ENCODE measurements around the gene ZNF532.
A peak's percentile ranks its signal among the peaks of the same experiment; 100 is the strongest.

The ZNF532 gene

DNA sequence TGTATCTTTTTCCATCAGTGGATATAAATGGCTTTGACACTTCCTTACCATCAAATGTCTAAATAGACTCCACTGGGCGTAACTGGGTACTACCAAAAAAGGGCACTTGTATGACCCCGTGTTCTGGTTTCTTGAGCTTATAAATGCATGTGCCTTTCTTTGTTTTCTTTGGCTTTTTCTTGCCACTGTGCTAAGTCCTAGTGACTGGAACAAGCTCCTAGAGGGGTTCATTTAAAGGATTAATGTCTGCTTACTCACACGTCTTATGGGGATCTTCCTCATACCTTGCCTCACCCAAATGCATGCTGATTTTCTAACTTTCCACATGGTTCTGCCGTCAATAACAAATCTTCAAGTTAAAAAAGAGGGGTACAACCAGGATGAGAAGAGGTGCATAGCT is 19.8 kb upstream of the ZNF532 start:
- no CpG with 5 or more reads among the region's 4 CpGs for WGBS (ENCODE audit: extremely low coverage, insufficient coverage, low lambda C conversion rate)
- Histone ChIP-seq H3K4me3 (ENCODE audit: low read length) (no peak overlapping the region), H3K4ac (ENCODE audit: low read depth, low read length) (no peak overlapping the region), H2BK5ac (ENCODE audit: low read length) (no peak overlapping the region), H4K5ac (ENCODE audit: low read length) (no peak overlapping the region), H3K23ac (ENCODE audit: low read length) (no peak overlapping the region), H3K27ac (ENCODE audit: low read depth, low read length) (no peak overlapping the region), H3K79me2 (ENCODE audit: control insufficient read depth, insufficient read depth, low read length) (no peaks in the 10 kb centered on the region), H3K27me3 (ENCODE audit: insufficient read depth, low read length, poor library complexity) (no peaks in the 10 kb centered on the region), H2AK5ac (ENCODE audit: low read length) (no peak overlapping the region), H3K79me1 (ENCODE audit: low read length) (no peaks in the 10 kb centered on the region), H2BK15ac (replicated peaks; ENCODE audit: low read depth) (peak overlapping the region; percentile 62), H3K4me2 (ENCODE audit: low read length) (no peak overlapping the region), H3K4me1 (ENCODE audit: control insufficient read depth, low read depth, low read length) (peaks cover 12% of the 10 kb centered on the region), H3K9ac (ENCODE audit: low read length) (no peak overlapping the region), H3K56ac (ENCODE audit: low read length) (peak overlapping the region; percentile 12), H3K18ac (ENCODE audit: low read length) (peak overlapping the region; percentile 75), H4K8ac (ENCODE audit: low read depth, low read length) (no peak overlapping the region), H2BK120ac (ENCODE audit: low read depth, low read length) (peak overlapping the region; percentile 3), H3K36me3 (ENCODE audit: control insufficient read depth, insufficient read depth, low read length) (no peaks in the 10 kb centered on the region)
- DNase-seq, result no peak

DNA sequence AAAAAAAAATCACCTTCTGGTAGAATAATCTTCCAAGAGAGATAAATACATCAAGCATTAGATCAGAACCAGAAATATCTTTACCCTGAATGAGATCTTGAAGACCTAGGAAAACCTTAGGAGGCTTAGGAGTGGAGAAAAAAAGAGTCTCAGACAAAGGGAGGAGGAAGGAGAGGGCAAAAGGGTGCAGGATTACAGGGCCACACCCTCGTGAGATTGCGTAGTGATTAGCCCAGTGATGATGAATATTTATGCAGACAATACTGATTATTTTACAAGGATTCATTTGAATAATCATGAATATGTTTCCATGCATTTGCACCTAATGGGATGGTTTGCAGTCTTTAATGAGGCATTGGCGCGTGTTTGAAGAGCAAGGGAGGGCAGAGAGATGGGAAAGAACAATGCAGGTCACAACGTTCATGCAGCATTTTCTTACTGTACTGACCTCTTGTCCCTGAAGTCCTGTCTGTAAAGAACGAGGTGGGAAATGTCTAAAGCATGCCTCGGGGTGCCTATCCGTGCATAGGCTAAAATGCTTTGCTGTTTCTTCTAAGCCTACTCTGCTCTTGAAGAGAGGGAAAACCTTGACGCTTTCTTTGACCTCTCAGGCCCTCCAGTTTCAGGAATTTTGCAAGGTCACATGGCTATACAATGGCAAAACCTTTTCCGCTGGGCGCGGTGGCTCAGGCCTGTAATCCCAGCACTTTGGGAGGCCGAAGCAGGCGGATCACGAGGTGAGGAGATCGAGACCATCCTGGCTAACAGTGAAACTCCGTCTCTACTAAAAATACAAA is 18.6 kb upstream of the ZNF532 start:
- H3K4me3 ChIP-seq (ENCODE audit: low read length), result no peak overlapping the region
- H4K5ac ChIP-seq (ENCODE audit: low read length), result no peak overlapping the region
- H2AK5ac ChIP-seq (ENCODE audit: low read length), result peak overlapping the region; percentile 35
- peak overlapping the region; percentile 36 for H2BK5ac ChIP-seq (ENCODE audit: low read length)
- peak overlapping the region; percentile 55 for H3K27ac ChIP-seq (ENCODE audit: low read depth, low read length)
- no peak overlapping the region for H3K23ac ChIP-seq (ENCODE audit: low read length)
- no peaks in the 10 kb centered on the region for H3K27me3 ChIP-seq (ENCODE audit: insufficient read depth, low read length, poor library complexity)
- H3K36me3 ChIP-seq (ENCODE audit: control insufficient read depth, insufficient read depth, low read length), result no peaks in the 10 kb centered on the region
- no peak overlapping the region for H2BK120ac ChIP-seq (ENCODE audit: low read depth, low read length)
- no peak overlapping the region for H3K4me2 ChIP-seq (ENCODE audit: low read length)
- H2BK15ac ChIP-seq (replicated peaks; ENCODE audit: low read depth), result no peak overlapping the region
- no peak for DNase-seq
- no CpG with 5 or more reads among the region's 17 CpGs for WGBS (ENCODE audit: extremely low coverage, insufficient coverage, low lambda C conversion rate)
- H3K4me1 ChIP-seq (ENCODE audit: control insufficient read depth, low read depth, low read length), result peaks cover 15% of the 10 kb centered on the region
- H3K9ac ChIP-seq (ENCODE audit: low read length), result no peak overlapping the region
- H4K8ac ChIP-seq (ENCODE audit: low read depth, low read length), result no peak overlapping the region
- peak overlapping the region; percentile 79 for H3K4ac ChIP-seq (ENCODE audit: low read depth, low read length)
- H3K56ac ChIP-seq (ENCODE audit: low read length), result peak overlapping the region; percentile 52
- H3K18ac ChIP-seq (ENCODE audit: low read length), result peak overlapping the region; percentile 19
- H3K79me1 ChIP-seq (ENCODE audit: low read length), result no peaks in the 10 kb centered on the region
- no peaks in the 10 kb centered on the region for H3K79me2 ChIP-seq (ENCODE audit: control insufficient read depth, insufficient read depth, low read length)

DNA sequence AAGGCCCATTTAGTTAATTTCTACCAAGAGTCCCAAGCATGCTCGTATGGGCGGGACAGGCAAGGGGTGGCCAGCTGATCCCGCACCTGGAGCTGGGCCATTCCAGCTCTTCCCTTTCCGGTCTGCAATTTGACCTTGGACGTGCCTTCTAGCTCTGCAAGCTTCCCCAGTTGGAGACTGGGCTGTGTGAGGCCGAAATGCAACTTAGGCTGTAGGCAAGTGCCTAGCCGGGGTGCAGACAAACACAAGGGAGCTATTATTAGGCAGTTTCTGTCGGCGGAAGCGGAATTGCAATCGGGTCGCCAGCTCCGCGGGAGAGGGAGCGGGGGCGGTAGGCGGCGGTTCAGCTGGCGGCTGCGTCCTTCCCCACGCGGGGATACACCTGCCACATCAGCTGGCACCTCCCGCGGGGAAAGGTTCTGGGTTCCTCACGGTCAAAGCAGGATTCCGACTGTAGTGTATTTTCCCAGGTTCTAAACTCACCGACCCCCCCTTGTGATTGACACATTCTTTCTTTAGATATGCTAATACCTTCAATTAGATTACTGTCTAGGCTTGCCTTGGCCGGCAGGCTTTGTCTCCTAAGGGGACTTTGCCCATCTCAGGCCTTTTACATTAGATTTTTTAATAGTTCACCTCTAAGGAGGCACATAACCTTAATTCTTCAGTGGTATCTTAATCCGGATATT is 17.1 kb upstream of the ZNF532 start:
- Histone ChIP-seq H3K4me1 (ENCODE audit: control insufficient read depth, low read depth, low read length) (peaks cover 20% of the 10 kb centered on the region), H3K4me2 (ENCODE audit: low read length) (peak overlapping the region; percentile 3), H3K23ac (ENCODE audit: low read length) (no peak overlapping the region), H3K9ac (ENCODE audit: low read length) (peak overlapping the region; percentile 14), H2BK120ac (ENCODE audit: low read depth, low read length) (peak overlapping the region; percentile 99), H3K36me3 (ENCODE audit: control insufficient read depth, insufficient read depth, low read length) (no peaks in the 10 kb centered on the region), H4K5ac (ENCODE audit: low read length) (no peak overlapping the region), H3K56ac (ENCODE audit: low read length) (peak overlapping the region; percentile 90), H3K79me2 (ENCODE audit: control insufficient read depth, insufficient read depth, low read length) (no peaks in the 10 kb centered on the region), H2BK15ac (replicated peaks; ENCODE audit: low read depth) (no peak overlapping the region), H2AK5ac (ENCODE audit: low read length) (no peak overlapping the region), H4K8ac (ENCODE audit: low read depth, low read length) (peak overlapping the region; percentile 16), H2BK5ac (ENCODE audit: low read length) (peak overlapping the region; percentile 85), H3K4ac (ENCODE audit: low read depth, low read length) (peak overlapping the region; percentile 96), H3K79me1 (ENCODE audit: low read length) (no peaks in the 10 kb centered on the region), H3K18ac (ENCODE audit: low read length) (peak overlapping the region; percentile 97), H3K4me3 (ENCODE audit: low read length) (no peak overlapping the region), H3K27me3 (ENCODE audit: insufficient read depth, low read length, poor library complexity) (no peaks in the 10 kb centered on the region), H3K27ac (ENCODE audit: low read depth, low read length) (peak overlapping the region; percentile 97)
- WGBS (ENCODE audit: extremely low coverage, insufficient coverage, low lambda C conversion rate), result no CpG with 5 or more reads among the region's 29 CpGs
- peak; percentile 99 for DNase-seq

GRCh38 chr18:58848685-58849084 is 16.0 kb upstream of the ZNF532 start:
- no peaks in the 10 kb centered on the region for H3K79me2 ChIP-seq (ENCODE audit: control insufficient read depth, insufficient read depth, low read length)
- no peaks in the 10 kb centered on the region for H3K79me1 ChIP-seq (ENCODE audit: low read length)
- peak overlapping the region; percentile 96 for H2AK5ac ChIP-seq (ENCODE audit: low read length)
- H3K36me3 ChIP-seq (ENCODE audit: control insufficient read depth, insufficient read depth, low read length), result no peaks in the 10 kb centered on the region
- peak; percentile 96 for DNase-seq
- peaks cover 18% of the 10 kb centered on the region for H3K4me1 ChIP-seq (ENCODE audit: control insufficient read depth, low read depth, low read length)
- peak overlapping the region; percentile 96 for H3K4ac ChIP-seq (ENCODE audit: low read depth, low read length)
- H2BK15ac ChIP-seq (replicated peaks; ENCODE audit: low read depth), result peak overlapping the region; percentile 85
- H3K4me3 ChIP-seq (ENCODE audit: low read length), result no peak overlapping the region
- no peak overlapping the region for H3K4me2 ChIP-seq (ENCODE audit: low read length)
- no peak overlapping the region for H3K23ac ChIP-seq (ENCODE audit: low read length)
- H3K27ac ChIP-seq (ENCODE audit: low read depth, low read length), result peak overlapping the region; percentile 97
- peak overlapping the region; percentile 33 for H4K5ac ChIP-seq (ENCODE audit: low read length)
- H2BK120ac ChIP-seq (ENCODE audit: low read depth, low read length), result peak overlapping the region; percentile 99
- no peak overlapping the region for H3K9ac ChIP-seq (ENCODE audit: low read length)
- peak overlapping the region; percentile 97 for H2BK5ac ChIP-seq (ENCODE audit: low read length)
- H3K56ac ChIP-seq (ENCODE audit: low read length), result peak overlapping the region; percentile 75
- no peaks in the 10 kb centered on the region for H3K27me3 ChIP-seq (ENCODE audit: insufficient read depth, low read length, poor library complexity)
- peak overlapping the region; percentile 87 for H4K8ac ChIP-seq (ENCODE audit: low read depth, low read length)
- peak overlapping the region; percentile 97 for H3K18ac ChIP-seq (ENCODE audit: low read length)
- no CpG with 5 or more reads among the region's 3 CpGs for WGBS (ENCODE audit: extremely low coverage, insufficient coverage, low lambda C conversion rate)

DNA sequence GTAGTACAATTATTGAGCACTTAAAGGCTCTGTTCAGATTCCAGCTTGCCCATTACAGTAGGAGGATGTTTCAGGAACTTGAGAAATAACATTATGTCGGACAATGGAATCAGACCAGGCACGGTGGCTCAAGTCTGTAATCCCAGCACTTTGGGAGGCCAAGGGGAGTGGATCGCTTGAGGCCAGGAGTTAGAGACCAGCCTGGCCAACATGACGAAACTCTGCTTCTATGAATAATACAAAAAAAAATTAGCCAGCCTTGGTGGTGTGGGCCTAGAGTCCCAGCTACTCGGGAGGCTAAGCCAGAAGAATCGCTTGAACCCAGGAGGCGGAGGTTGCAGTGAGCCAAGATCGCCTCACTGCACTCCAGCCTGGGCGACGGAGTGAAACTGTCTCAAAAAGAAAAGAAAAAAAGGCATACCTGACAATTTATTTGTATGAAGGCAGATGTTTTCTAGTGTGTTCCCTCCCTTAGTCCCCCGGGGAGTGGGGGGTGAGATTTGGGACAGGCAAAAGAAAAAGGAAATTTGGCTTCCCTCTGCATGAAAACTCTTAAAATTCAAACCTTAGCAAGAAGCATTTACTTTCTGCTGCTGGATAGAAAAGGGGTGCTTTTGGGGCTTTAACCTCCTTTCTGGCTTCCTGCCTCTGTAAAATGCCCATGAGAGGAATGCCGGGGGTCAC is 13.7 kb upstream of the ZNF532 start:
- Histone ChIP-seq H3K4me2 (ENCODE audit: low read length) (no peak overlapping the region), H4K8ac (ENCODE audit: low read depth, low read length) (no peak overlapping the region), H2AK5ac (ENCODE audit: low read length) (peak overlapping the region; percentile 66), H2BK120ac (ENCODE audit: low read depth, low read length) (peak overlapping the region; percentile 96), H3K4me1 (ENCODE audit: control insufficient read depth, low read depth, low read length) (peaks cover 18% of the 10 kb centered on the region), H3K18ac (ENCODE audit: low read length) (peak overlapping the region; percentile 99), H3K79me2 (ENCODE audit: control insufficient read depth, insufficient read depth, low read length) (no peaks in the 10 kb centered on the region), H3K9ac (ENCODE audit: low read length) (peak overlapping the region; percentile 56), H3K4ac (ENCODE audit: low read depth, low read length) (peak overlapping the region; percentile 95), H3K27ac (ENCODE audit: low read depth, low read length) (peak overlapping the region; percentile 84), H3K27me3 (ENCODE audit: insufficient read depth, low read length, poor library complexity) (no peaks in the 10 kb centered on the region), H3K56ac (ENCODE audit: low read length) (peak overlapping the region; percentile 69), H3K4me3 (ENCODE audit: low read length) (no peak overlapping the region), H3K79me1 (ENCODE audit: low read length) (no peaks in the 10 kb centered on the region), H3K23ac (ENCODE audit: low read length) (no peak overlapping the region), H2BK15ac (replicated peaks; ENCODE audit: low read depth) (no peak overlapping the region), H2BK5ac (ENCODE audit: low read length) (peak overlapping the region; percentile 97), H4K5ac (ENCODE audit: low read length) (peak overlapping the region; percentile 40), H3K36me3 (ENCODE audit: control insufficient read depth, insufficient read depth, low read length) (no peaks in the 10 kb centered on the region)
- WGBS (ENCODE audit: extremely low coverage, insufficient coverage, low lambda C conversion rate), result no CpG with 5 or more reads among the region's 12 CpGs
- no peak for DNase-seq

Measured in mesendoderm (in vitro differentiated cells).